ENCODE data around the gene KY. TPM values are rescaled to one million over a fixed set of nuclear protein-coding genes. Genes with fewer than 3 reads are reported as not detected.
"Not testable (repeated sequence)": the region's sequence is repeated elsewhere in the genome, so short reads cannot be mapped to it uniquely, and the experiment has no call there.

KY gene
- total and polyA plus RNA-seq, 9 donors, result 0.34 to 5.2 (median 0.87) TPM

DNA sequence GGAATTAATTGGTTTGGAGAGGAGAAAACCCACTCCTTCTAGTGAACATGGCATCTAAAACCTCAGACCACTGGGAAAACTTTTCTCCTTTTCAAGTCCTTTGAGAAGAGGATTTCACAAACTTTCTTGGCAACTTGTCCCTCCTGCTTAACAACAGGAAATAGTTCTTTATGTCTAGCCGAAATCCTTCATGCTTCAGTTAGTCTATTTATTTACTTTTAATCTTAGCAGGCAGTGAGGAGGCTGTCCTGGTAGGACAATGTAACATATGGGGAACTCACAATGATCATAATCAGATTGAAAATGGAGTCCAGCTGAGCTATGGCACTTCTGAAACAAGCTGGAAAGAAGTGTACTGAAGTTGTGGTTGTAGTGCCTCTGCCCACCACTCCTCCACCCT lies 50.6 kb downstream of the KY start:
- DNase-seq, result no peak
- intact Hi-C loops (cut with DNase I), result loop anchor here (5.0 to 10.0 kb wide), 4 partner anchors 155 to 1297 kb away; no protein-coding TSS in a partner anchor
- Histone ChIP-seq H3K4me1 (ENCODE audit: insufficient read depth) (no peaks in the 10 kb centered on the region), H3K27ac (no peak overlapping the region), H3K4me3 (no peak overlapping the region), H3K9me3 (no peaks in the 10 kb centered on the region), H3K27me3 (no peaks in the 10 kb centered on the region), H3K36me3 (no peaks in the 10 kb centered on the region)
- no peak for TF ChIP-seq EP300 (IDR thresholded peaks at IDR 0.05)
- no peak for TF ChIP-seq POLR2A (IDR thresholded peaks at IDR 0.05)
- no peak for TF ChIP-seq CTCF (IDR thresholded peaks at IDR 0.05)
- WGBS, 3 donors, result 49 to 57% (median 54%) methylated on average over 1 of the region's 1 CpG

DNA sequence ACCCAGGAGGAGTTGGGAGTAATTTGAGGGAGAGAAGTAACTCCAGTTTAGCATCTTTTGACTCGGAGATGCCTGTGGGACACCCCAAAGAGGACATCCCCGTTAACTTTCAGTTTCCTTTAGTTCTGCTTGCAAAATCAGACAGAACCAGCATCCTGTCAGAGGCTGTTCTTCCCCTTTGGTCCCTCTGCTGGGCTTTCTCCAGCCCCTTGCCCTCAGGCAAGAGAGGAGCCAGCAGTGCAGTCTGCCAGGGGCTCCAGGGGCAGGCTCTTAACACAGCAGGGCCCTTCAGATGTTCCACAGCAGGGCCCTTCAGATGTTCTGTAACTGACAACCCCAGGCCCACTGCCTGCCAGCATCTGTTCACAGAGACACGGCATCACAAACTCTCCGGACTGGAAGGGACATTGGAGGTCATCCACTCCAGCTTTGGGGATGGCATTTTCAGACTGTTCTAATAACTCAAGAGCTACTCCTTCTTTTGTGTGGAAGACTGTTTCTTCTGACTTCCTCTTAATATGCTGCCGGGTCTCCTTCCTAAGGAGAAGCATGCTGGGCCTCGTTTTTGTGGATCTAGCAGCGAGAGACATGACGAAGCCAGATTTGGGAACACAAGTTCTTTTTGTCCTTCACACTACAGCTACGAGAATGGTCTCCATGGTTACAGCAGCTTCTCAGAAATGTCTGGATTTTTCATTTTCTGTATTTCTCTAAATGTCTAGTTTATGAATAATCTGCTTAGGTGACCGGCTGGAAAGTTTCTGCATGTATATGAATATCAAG lies 51.9 kb downstream of the KY start:
- no peak for DNase-seq
- Histone ChIP-seq H3K27ac (no peak overlapping the region), H3K9me3 (no peaks in the 10 kb centered on the region), H3K36me3 (no peaks in the 10 kb centered on the region), H3K4me1 (ENCODE audit: insufficient read depth) (no peaks in the 10 kb centered on the region), H3K4me3 (no peak overlapping the region), H3K27me3 (no peaks in the 10 kb centered on the region)
- intact Hi-C loops (cut with DNase I), result no loop called here
- no peak for TF ChIP-seq CTCF (IDR thresholded peaks at IDR 0.05)
- 68 to 80% (median 77%) methylated on average over 10 of the region's 10 CpGs for WGBS, 3 donors

DNA sequence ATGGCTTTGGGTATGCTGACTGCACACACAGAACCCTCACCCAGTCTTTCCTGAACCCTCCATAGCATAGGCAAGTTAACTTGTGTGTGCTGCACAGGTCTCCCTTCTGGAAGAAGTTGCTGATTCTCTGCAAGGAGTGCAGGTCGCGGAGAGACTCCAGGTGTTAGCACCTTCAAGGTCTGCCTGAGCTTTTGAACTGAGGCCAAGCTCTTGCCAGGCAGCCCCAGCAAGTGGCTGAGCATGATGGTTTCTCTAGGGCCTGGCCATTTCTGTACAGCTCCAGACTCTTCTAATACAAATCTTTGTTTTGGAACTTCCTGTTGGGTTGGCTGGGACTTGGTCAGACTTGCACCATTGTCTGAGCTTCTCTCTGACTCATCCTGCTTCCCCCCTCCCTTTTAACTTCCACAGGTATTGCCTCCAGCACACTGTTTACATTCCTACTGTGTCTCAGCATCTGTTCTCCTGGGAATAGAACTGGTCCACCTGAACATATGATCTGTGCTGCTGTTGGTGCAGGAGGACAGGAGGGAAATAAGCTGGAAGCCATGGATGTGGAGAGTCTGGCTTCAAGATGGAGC lies 53.3 kb downstream of the KY start:
- no peak for TF ChIP-seq CTCF (IDR thresholded peaks at IDR 0.05)
- intact Hi-C loops (cut with DNase I), result no loop called here
- 20 to 94% (median 22%) methylated on average over 2 of the region's 2 CpGs for WGBS, 3 donors

GRCh38 chr3:134594986-134595385 lies 55.8 kb downstream of the KY start:
- 48 to 56% (median 53%) methylated on average over 3 of the region's 3 CpGs for WGBS, 3 donors
- H3K4me1 ChIP-seq (ENCODE audit: insufficient read depth); DNase-seq; H3K4me3 ChIP-seq; H3K9me3 ChIP-seq; intact Hi-C loops (cut with DNase I); H3K36me3 ChIP-seq; H3K27me3 ChIP-seq; H3K27ac ChIP-seq: not testable (repeated sequence)

More for the DNA sequence above, 53.3 kb downstream of the KY start:
- no peak for DNase-seq
- Histone ChIP-seq H3K4me3 (no peak overlapping the region), H3K27ac (no peak overlapping the region), H3K4me1 (ENCODE audit: insufficient read depth) (no peaks in the 10 kb centered on the region), H3K9me3 (no peaks in the 10 kb centered on the region), H3K27me3 (no peaks in the 10 kb centered on the region), H3K36me3 (no peaks in the 10 kb centered on the region)

DNA sequence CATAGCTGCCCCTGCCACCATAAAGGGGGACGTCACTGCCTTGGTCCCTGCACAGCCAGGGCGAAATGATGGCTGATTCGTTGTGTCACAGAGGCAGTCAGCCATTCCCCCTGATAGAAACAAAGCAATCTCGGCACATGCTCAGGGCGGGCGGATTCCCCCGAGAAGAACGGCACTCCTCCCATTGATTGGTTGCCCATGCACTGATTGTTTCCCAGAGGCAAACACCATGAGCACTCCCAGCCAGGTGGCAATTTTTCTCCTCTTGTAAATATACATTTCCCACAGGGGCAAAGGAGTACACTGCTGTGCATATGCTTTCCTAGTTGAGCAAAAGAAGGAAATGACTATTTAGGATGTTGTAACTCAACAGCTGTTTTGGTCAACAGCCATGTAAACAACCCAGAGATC lies 56.5 kb downstream of the KY start:
- TF ChIP-seq POLR2A (IDR thresholded peaks at IDR 0.05) (no peak), EP300 (IDR thresholded peaks at IDR 0.05) (no peak), CTCF (IDR thresholded peaks at IDR 0.05) (no peak)
- 45 to 67% (median 62%) methylated on average over 8 of the region's 8 CpGs for WGBS, 3 donors
- intact Hi-C loops (cut with DNase I), result no loop called here
- no peak overlapping the region for H3K4me3 ChIP-seq
- no peaks in the 10 kb centered on the region for H3K27me3 ChIP-seq
- H3K27ac ChIP-seq, result no peak overlapping the region
- no peak for DNase-seq
- H3K9me3 ChIP-seq, result no peaks in the 10 kb centered on the region
- H3K36me3 ChIP-seq, result no peaks in the 10 kb centered on the region
- H3K4me1 ChIP-seq (ENCODE audit: insufficient read depth), result no peaks in the 10 kb centered on the region
